Gastrocnemius medialis (tissue), 4 donors: ENCODE results near the gene PPP2R5C. TPM values are rescaled to one million over a fixed set of nuclear protein-coding genes. Genes with fewer than 3 reads are reported as not detected.

ENCODE experiments used
- ATAC-seq, 2 donors: fragments of 150-250 bp; one replicate each; pipeline ENCODE4 v1.9.1; 2016
- DNase-seq, 2 donors: peaks; one replicate each; pipeline ENCODE4 v3.0.0-alpha.2; 2019
- H3K27ac ChIP-seq, 4 donors: fragments of 200-600 bp; sonication (generic); 1 replicate in 1 of 4; 2 replicates in 3 of 4; pipeline ENCODE4 v1.5.1; 2016 to 2018; ENCODE audit warnings: mild to moderate bottlenecking in 2 of 4, moderate library complexity in 1 of 4
- H3K27me3 ChIP-seq, 3 donors: fragments of 200-600 bp; sonication (generic) in 2 of 3; 1 replicate in 1 of 3; 2 replicates in 2 of 3; pipeline versions ENCODE4 v1.5.1 to v1.6.0; 2016 to 2019; ENCODE audit warnings: mild to moderate bottlenecking in 1 of 3, moderate library complexity in 1 of 3
- H3K36me3 ChIP-seq, 2 donors: fragments of 200-600 bp; sonication (generic) in 1 of 2; one replicate each; pipeline ENCODE4 v1.5.1; 2017 to 2018
- H3K4me1 ChIP-seq, 2 donors: fragments of 200-600 bp; sonication (generic) in 1 of 2; one replicate each; pipeline ENCODE4 v1.5.1; 2016 to 2017; ENCODE audit warnings: mild to moderate bottlenecking in 2 of 2
- H3K4me3 ChIP-seq, 4 donors: fragments of 200-600 bp; sonication (generic) in 3 of 4; 1 replicate in 1 of 4; 2 replicates in 3 of 4; pipeline ENCODE4 v1.5.1; 2016 to 2019; ENCODE audit warnings: mild to moderate bottlenecking in 2 of 4
- H3K9me3 ChIP-seq, 3 donors: fragments of 200-600 bp; sonication (generic) in 2 of 3; 1 replicate in 1 of 3; 2 replicates in 2 of 3; pipeline ENCODE4 v1.5.1; 2016 to 2019
- CTCF ChIP-seq, 5 experiments: fragments of 450-650 bp in 3 of 5; fragments of 200-600 bp in 2 of 5; sonication (generic) in 2 of 5; IDR thresholded peaks in 4 of 5; conservative IDR thresholded peaks in 1 of 5; 1 replicate in 4 of 5; 2 replicates in 1 of 5; pipeline ENCODE4 v1.5.1; 2016 to 2019; ENCODE audit warnings: antibody characterized with exemption in 5 of 5, mild to moderate bottlenecking in 3 of 5, moderate library complexity in 3 of 5
- POLR2A ChIP-seq, 2 donors: fragments of 450-650 bp; IDR thresholded peaks; one replicate each; pipeline ENCODE4 v1.6.1; 2017; ENCODE audit warnings: antibody characterized with exemption in 2 of 2, mild to moderate bottlenecking in 2 of 2, moderate library complexity in 2 of 2
- in situ Hi-C, 4 donors: fragments of 200-750 bp; cut with MboI; loops; one replicate each; pipeline versions ENCODE4 v1.15.0 to v1.8.0; 2017; ENCODE audit warnings: low sequenced_read_pairs in 4 of 4
- intact Hi-C: fragments of 100-400 bp; cut with DNase I; formaldehyde crosslinking; loops from one replicate; pipeline ENCODE4 v1.15.1; 2023; ENCODE audit warnings: low total_unique reads
- total RNA-seq, 4 donors: library from RNA; depleted of rRNA; stranded (reverse); fragments of >200 nt; gene quantifications; one replicate each; pipeline versions ENCODE4 v1.1.0 to v1.2.3, GENCODE V29; 2016

Gene PPP2R5C
- total RNA-seq, 4 donors from 2014 or later: 35.4 to 65.9 (median 49.3) TPM

- H3K4me1 ChIP-seq: peaks cover 13 to 18% of the 10 kb centered on the region in 2 donors
- intact Hi-C loops (no loop called here), in situ Hi-C loops (no loop called here)
- no peak for TF ChIP-seq POLR2A (IDR thresholded peaks at IDR 0.05)
- TF ChIP-seq CTCF (IDR thresholded peaks at IDR 0.05 in 4 of 5, conservative IDR thresholded peaks at IDR 0.05 in 1 of 5): no peak
- DNase-seq: no peak
- no peak for ATAC-seq
- peaks cover 0 to 6% of the 10 kb centered on the region in 2 donors for H3K36me3 ChIP-seq
- no peak overlapping the region for H3K4me3 ChIP-seq
- H3K27me3 ChIP-seq: no peaks in the 10 kb centered on the region
- H3K27ac ChIP-seq: no peak overlapping the region
- no peaks in the 10 kb centered on the region for H3K9me3 ChIP-seq
Observed at GRCh38 chr14:101922866-101923265, 161.4 kb downstream of the PPP2R5C start.

- Histone ChIP-seq H3K27me3 (no peaks in the 10 kb centered on the region), H3K9me3 (no peaks in the 10 kb centered on the region), H3K4me3 (no peak overlapping the region), H3K36me3 (no peaks in the 10 kb centered on the region), H3K27ac (no peak overlapping the region), H3K4me1 (peaks cover 22 to 27% of the 10 kb centered on the region in 2 donors)
- in situ Hi-C loops (loop anchor here in 2 of 4 donors (25.0 kb wide), 1 partner anchor 163 kb away; the partner anchor contains the start of gene PPP2R5C (in 2 of the 2)), intact Hi-C loops (loop anchor here (5.0 kb wide), 1 partner anchor 113 kb away; no protein-coding TSS in a partner anchor)
- ATAC-seq: no peak
- TF ChIP-seq CTCF (IDR thresholded peaks at IDR 0.05 in 4 of 5, conservative IDR thresholded peaks at IDR 0.05 in 1 of 5) (no peak), POLR2A (IDR thresholded peaks at IDR 0.05) (no peak)
- DNase-seq: no peak
Observed at GRCh38 chr14:101925152-101925551, 163.6 kb downstream of the PPP2R5C start.

GRCh38 chr14:101926085-101926484 lies 164.6 kb downstream of the PPP2R5C start:
- ATAC-seq: peak in 1 of 2 donors; percentile 14

GRCh38 chr14:101926620-101927019 lies 165.1 kb downstream of the PPP2R5C start:
- Histone ChIP-seq H3K4me3 (no peak overlapping the region), H3K4me1 (peaks cover 22 to 27% of the 10 kb centered on the region in 2 donors), H3K9me3 (no peaks in the 10 kb centered on the region), H3K36me3 (no peaks in the 10 kb centered on the region), H3K27ac (peak overlapping the region; percentile 77 to 84 (median 83)), H3K27me3 (no peaks in the 10 kb centered on the region)
- intact Hi-C loops (loop anchor here (5.0 kb wide), 1 partner anchor 114 kb away; no protein-coding TSS in a partner anchor), in situ Hi-C loops (loop anchor here in 2 of 4 donors (25.0 kb wide), 1 partner anchor 164 kb away; the partner anchor contains the start of gene PPP2R5C (in 2 of the 2))
- DNase-seq (peak; percentile 56 to 75), ATAC-seq (peak; percentile 76 to 77)
- TF ChIP-seq POLR2A (IDR thresholded peaks at IDR 0.05): no peak
- TF ChIP-seq CTCF (IDR thresholded peaks at IDR 0.05 in 4 of 5, conservative IDR thresholded peaks at IDR 0.05 in 1 of 5): no peak

More at GRCh38 chr14:101926085-101926484, 164.6 kb downstream of the PPP2R5C start:
- Histone ChIP-seq H3K36me3 (no peaks in the 10 kb centered on the region), H3K4me1 (peaks cover 22 to 27% of the 10 kb centered on the region in 2 donors), H3K9me3 (no peaks in the 10 kb centered on the region), H3K4me3 (no peak overlapping the region), H3K27me3 (no peaks in the 10 kb centered on the region), H3K27ac (peak overlapping the region; percentile 77 to 84 (median 83))
- DNase-seq: no peak
- in situ Hi-C loops (loop anchor here in 2 of 4 donors (25.0 kb wide), 1 partner anchor 164 kb away; the partner anchor contains the start of gene PPP2R5C (in 2 of the 2)), intact Hi-C loops (loop anchor here (5.0 kb wide), 1 partner anchor 114 kb away; no protein-coding TSS in a partner anchor)
- TF ChIP-seq POLR2A (IDR thresholded peaks at IDR 0.05): no peak
- TF ChIP-seq CTCF (IDR thresholded peaks at IDR 0.05 in 4 of 5, conservative IDR thresholded peaks at IDR 0.05 in 1 of 5): no peak
